Panc1 (cell line): Measurements from ENCODE around the gene SLC36A3. TPM values are rescaled to one million over a fixed set of nuclear protein-coding genes. Genes with fewer than 3 reads are reported as not detected.
A peak's percentile ranks its signal among the peaks of the same experiment; 100 is the strongest.

Source experiments
- ATAC-seq: fragments of 200-7000 bp; cut with Tn5 transposase; 2 replicates; pipeline ENCODE4 v1.9.1; 2020; ENCODE audit warnings: mild to moderate bottlenecking, moderate library complexity
- BruUV-seq: library from RNA; stranded (reverse); fragments of 400-500 nt; replicated peaks from 2 replicates; lab custom pipeline; 2021; lab: Mats Ljungman, UMichigan
- CTCF ChIA-PET: fragments of 300-600 bp; sonication (Branson Sonifier 250); formaldehyde crosslinking; loops from one replicate; lab custom pipeline; 2022; ENCODE audit warnings: antibody characterized with exemption; lab: Charles Lee
- POLR2A ChIA-PET: fragments of 300-600 bp; sonication (Branson Sonifier 250); formaldehyde crosslinking; loops from one replicate; lab custom pipeline; 2022; ENCODE audit warnings: antibody characterized with exemption; lab: Charles Lee
- DNase-seq: peaks from one replicate; pipeline ENCODE4 v3.0.0-alpha.2; 2010; ENCODE audit warnings: low read depth, low spot score
- H3K27ac ChIP-seq: 2 replicates; pipeline ENCODE4 v1.5.1; 2011; ENCODE audit warnings: mild to moderate bottlenecking, low read length, inconsistent platforms
- H3K27me3 ChIP-seq: fragments of 200-500 bp; sonication (Bioruptor generic); 2 replicates; pipeline ENCODE4 v1.6.0; 2014; ENCODE audit warnings: low read length, inconsistent platforms; ENCODE audit not compliant: control insufficient read depth, insufficient read depth
- H3K36me3 ChIP-seq: fragments of 200-500 bp; sonication (Bioruptor generic); 2 replicates; pipeline ENCODE4 v1.5.1; 2014; ENCODE audit warnings: inconsistent platforms, mild to moderate bottlenecking, low read length, moderate library complexity; ENCODE audit not compliant: control insufficient read depth, insufficient read depth
- H3K4me1 ChIP-seq: 2 replicates; pipeline ENCODE4 v1.5.1; 2011; ENCODE audit warnings: inconsistent platforms, mild to moderate bottlenecking, low read length, moderate library complexity; ENCODE audit not compliant: control insufficient read depth, insufficient read depth
- H3K4me3 ChIP-seq, 2 experiments: 2 replicates each; pipeline ENCODE4 v1.5.1; 2011 to 2012; ENCODE audit warnings: low read depth in 2 of 2, low read length in 2 of 2, mild to moderate bottlenecking in 2 of 2, inconsistent platforms in 1 of 2, moderate library complexity in 1 of 2
- H3K9me3 ChIP-seq: fragments of 200-500 bp; sonication (Bioruptor generic); 2 replicates; pipeline ENCODE4 v1.5.1; 2014; ENCODE audit warnings: low read depth, mild to moderate bottlenecking, inconsistent platforms, low read length, moderate library complexity; ENCODE audit not compliant: control insufficient read depth, insufficient read depth
- in situ Hi-C: cut with HindIII; loops from 2 replicates; pipeline ENCODE4 v1.10.0; 2016; ENCODE audit warnings: low sequenced_read_pairs, low pct_unique_long_range_greater_than_20kb
- intact Hi-C: fragments of 100-400 bp; cut with micrococcal nuclease; formaldehyde crosslinking; loops from one replicate; pipeline ENCODE4 v1.10.0; 2022; ENCODE audit not compliant: unreplicated experiment
- total RNA-seq: library from RNA; stranded (reverse); gene quantifications from one replicate; pipeline ENCODE4 v1.2.1, GENCODE V29; 2021; ENCODE audit not compliant: unreplicated experiment
- TF ChIP-seq, protein P1 (sequence below), 2 experiments: IDR thresholded peaks; 2 replicates each; pipeline ENCODE4 v1.6.1; 2011 to 2012; ENCODE audit warnings: low read depth in 2 of 2, control low read depth in 1 of 2, low read length in 1 of 2, mild to moderate bottlenecking in 1 of 2, moderate library complexity in 1 of 2; ENCODE audit not compliant: insufficient read depth in 1 of 2
- TF ChIP-seq, protein P2 (sequence below): fragments of 450-650 bp; IDR thresholded peaks from 2 replicates; pipeline ENCODE4 v1.5.1; 2017; ENCODE audit warnings: mild to moderate bottlenecking

SLC36A3 gene
- total RNA-seq, 1 experiment from 2014 or later: not detected

- Histone ChIP-seq H3K9me3 (no peaks in the 10 kb centered on the region), H3K4me3 (no peak overlapping the region), H3K36me3 (no peaks in the 10 kb centered on the region), H3K27ac (no peak overlapping the region), H3K4me1 (no peaks in the 10 kb centered on the region), H3K27me3 (peaks cover 2% of the 10 kb centered on the region; the same call in 1 of the 2 replicates)
- ChIA-PET POLR2A (no interaction called here), CTCF (interaction anchor here (0.7 kb wide), 1 partner anchor 263 kb away, joined by 3 read pairs; no protein-coding TSS in a partner anchor)
- ATAC-seq (no peak), DNase-seq (no peak)
- intact Hi-C loops: loop anchor here (5.0 to 10.0 kb wide), 2 partner anchors 187 to 334 kb away; no protein-coding TSS in a partner anchor
- in situ Hi-C loops: no loop called here
- TF ChIP-seq, protein P1, sequence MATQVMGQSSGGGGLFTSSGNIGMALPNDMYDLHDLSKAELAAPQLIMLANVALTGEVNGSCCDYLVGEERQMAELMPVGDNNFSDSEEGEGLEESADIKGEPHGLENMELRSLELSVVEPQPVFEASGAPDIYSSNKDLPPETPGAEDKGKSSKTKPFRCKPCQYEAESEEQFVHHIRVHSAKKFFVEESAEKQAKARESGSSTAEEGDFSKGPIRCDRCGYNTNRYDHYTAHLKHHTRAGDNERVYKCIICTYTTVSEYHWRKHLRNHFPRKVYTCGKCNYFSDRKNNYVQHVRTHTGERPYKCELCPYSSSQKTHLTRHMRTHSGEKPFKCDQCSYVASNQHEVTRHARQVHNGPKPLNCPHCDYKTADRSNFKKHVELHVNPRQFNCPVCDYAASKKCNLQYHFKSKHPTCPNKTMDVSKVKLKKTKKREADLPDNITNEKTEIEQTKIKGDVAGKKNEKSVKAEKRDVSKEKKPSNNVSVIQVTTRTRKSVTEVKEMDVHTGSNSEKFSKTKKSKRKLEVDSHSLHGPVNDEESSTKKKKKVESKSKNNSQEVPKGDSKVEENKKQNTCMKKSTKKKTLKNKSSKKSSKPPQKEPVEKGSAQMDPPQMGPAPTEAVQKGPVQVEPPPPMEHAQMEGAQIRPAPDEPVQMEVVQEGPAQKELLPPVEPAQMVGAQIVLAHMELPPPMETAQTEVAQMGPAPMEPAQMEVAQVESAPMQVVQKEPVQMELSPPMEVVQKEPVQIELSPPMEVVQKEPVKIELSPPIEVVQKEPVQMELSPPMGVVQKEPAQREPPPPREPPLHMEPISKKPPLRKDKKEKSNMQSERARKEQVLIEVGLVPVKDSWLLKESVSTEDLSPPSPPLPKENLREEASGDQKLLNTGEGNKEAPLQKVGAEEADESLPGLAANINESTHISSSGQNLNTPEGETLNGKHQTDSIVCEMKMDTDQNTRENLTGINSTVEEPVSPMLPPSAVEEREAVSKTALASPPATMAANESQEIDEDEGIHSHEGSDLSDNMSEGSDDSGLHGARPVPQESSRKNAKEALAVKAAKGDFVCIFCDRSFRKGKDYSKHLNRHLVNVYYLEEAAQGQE (IDR thresholded peaks at IDR 0.05; ENCODE audit: insufficient read depth in 1 of 2, low read depth in 2 of 2, low read length in 1 of 2): no peak
- BruUV-seq: no TSS peak
Observed at GRCh38 chr5:151317871-151318270, 14.3 kb upstream of the SLC36A3 start.

DNA sequence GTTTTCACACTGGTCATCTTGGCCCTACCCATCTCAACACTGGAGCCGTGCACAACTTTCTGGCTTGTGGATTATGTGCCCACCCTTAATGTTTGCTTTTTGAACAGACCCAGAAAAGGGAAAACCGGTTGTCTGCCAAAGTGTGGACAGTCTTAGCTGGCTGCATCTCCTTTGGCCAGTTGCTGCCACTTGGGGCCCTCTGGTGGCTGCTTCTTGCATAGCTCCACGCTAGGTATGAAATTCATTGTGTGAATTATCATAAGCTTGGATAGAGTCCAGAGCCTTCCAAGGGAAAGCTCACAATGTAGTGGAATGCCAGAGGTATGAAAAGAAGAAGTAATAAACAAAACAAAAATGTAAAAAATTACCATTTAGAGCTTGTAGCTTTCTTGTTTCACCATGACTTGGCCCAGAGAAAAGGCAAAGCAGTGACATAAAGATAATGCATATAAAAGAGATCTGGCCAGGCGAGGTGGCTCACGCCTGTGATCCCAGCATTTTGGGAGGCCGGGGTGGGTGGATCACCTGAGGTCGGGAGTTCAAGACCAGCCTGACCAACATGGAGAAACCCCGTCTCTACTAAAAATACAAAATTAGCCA, 12.5 kb upstream of the SLC36A3 start:
- no peak overlapping the region for H3K4me3 ChIP-seq

More for the DNA sequence above, 12.5 kb upstream of the SLC36A3 start:
- ATAC-seq (peak; percentile 90), DNase-seq (peak; percentile 58)
- no peaks in the 10 kb centered on the region for H3K4me1 ChIP-seq
- intact Hi-C loops (loop anchor here (5.0 to 10.0 kb wide), 2 partner anchors 189 to 336 kb away; no protein-coding TSS in a partner anchor), in situ Hi-C loops (no loop called here)
- H3K9me3 ChIP-seq: no peaks in the 10 kb centered on the region
- H3K27ac ChIP-seq: no peak overlapping the region
- H3K27me3 ChIP-seq: peaks cover 2% of the 10 kb centered on the region; the same call in 1 of the 2 replicates
- BruUV-seq: no TSS peak
- H3K36me3 ChIP-seq: no peaks in the 10 kb centered on the region
- ChIA-PET CTCF (interaction anchor here (0.6 to 1.2 kb wide), 5 partner anchors 15 to 336 kb away, joined by 3 to 11 read pairs (median 6); partner anchors contain the start of gene GM2A), POLR2A (no interaction called here)
- TF ChIP-seq, protein P1 (IDR thresholded peaks at IDR 0.05; ENCODE audit: insufficient read depth in 1 of 2, low read depth in 2 of 2, low read length in 1 of 2): no peak
- TF ChIP-seq, protein P2, sequence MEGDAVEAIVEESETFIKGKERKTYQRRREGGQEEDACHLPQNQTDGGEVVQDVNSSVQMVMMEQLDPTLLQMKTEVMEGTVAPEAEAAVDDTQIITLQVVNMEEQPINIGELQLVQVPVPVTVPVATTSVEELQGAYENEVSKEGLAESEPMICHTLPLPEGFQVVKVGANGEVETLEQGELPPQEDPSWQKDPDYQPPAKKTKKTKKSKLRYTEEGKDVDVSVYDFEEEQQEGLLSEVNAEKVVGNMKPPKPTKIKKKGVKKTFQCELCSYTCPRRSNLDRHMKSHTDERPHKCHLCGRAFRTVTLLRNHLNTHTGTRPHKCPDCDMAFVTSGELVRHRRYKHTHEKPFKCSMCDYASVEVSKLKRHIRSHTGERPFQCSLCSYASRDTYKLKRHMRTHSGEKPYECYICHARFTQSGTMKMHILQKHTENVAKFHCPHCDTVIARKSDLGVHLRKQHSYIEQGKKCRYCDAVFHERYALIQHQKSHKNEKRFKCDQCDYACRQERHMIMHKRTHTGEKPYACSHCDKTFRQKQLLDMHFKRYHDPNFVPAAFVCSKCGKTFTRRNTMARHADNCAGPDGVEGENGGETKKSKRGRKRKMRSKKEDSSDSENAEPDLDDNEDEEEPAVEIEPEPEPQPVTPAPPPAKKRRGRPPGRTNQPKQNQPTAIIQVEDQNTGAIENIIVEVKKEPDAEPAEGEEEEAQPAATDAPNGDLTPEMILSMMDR: peak; percentile 94
